ENCODE results near the gene AHDC1.

DNA sequence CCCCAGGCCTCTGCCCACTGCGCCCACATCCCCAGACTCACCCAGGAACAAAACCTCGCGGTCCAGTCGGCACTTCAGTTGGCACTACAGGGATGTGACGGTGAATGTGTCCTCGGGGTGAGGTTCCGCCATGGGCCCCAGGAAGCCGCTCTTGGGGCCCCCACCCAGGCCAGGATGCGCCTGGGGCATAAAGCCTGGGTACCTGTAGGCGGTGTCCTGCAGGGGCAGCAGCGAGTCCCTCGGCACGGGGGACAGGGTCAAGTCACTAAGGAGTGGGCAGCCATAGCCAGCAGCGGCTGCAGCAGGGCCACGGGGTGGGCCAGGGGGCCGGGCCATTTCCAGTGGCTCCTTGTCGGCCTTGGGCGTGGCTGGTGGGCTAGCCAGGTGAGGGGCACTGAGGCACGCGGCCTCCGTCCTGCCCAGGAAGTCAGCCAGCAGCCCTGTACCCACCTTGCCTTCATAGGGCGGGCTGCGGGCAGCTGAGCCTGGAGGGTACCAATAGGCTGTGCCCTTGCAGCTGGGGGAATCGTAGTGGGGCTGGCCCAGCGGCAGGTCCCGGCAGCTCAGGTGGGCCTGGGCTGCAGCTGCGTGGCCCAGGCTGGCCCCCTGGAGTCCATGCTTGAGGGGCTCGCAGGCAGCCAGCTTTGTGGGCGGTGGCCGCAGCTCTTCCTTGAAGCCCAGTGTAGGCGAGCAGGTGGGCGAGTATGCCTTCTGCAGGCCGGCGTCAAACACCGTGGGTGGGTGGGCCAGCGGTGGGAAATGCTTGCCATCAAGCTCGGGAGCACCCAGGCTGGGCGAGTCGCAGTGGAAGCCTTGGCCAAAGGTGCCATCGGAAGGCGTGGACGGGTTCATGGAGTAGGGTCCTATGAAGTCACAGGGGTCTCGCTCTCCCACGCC, 56.5 kb downstream of the AHDC1 start:
- peak; percentile 7 to 18 (median 12) for TF ChIP-seq CTCF (optimal IDR thresholded peaks at IDR 0.05 in 1 of 3, IDR thresholded peaks at IDR 0.05 in 1 of 3, conservative IDR thresholded peaks at IDR 0.05 in 1 of 3; ENCODE audit: extremely low read depth in 1 of 3, insufficient read depth in 2 of 3, low read length in 3 of 3)
- TF ChIP-seq EZH2 (IDR thresholded peaks at IDR 0.05; ENCODE audit: low read length) = no peak
